AG04450 (cell line): ENCODE results near the gene PLEKHH2. TPM values are rescaled to one million over a fixed set of nuclear protein-coding genes. Genes with fewer than 3 reads are reported as not detected.

Experiments used
- CTCF ChIA-PET: fragments of 300-600, 350-600 bp; formaldehyde crosslinking; extraction: SDS; loops from one replicate; lab custom pipeline; 2022; ENCODE audit warnings: antibody characterized with exemption, inconsistent platforms; lab: Charles Lee
- POLR2A ChIA-PET: fragments of 350-600 bp; formaldehyde crosslinking; extraction: SDS; loops from one replicate; lab custom pipeline; 2021; ENCODE audit warnings: antibody characterized with exemption, inconsistent platforms; lab: Yijun Ruan, JAX
- DNase-seq: peaks from one replicate; pipeline ENCODE4 v3.0.0-alpha.2; 2011; ENCODE audit warnings: low read depth, low spot score
- H3K27ac ChIP-seq: one replicate; pipeline ENCODE4 v1.5.1; 2012; ENCODE audit warnings: low read depth, low read length, control low read depth
- H3K27me3 ChIP-seq: one replicate; pipeline ENCODE4 v1.6.0; 2012; ENCODE audit warnings: low read length; ENCODE audit not compliant: control insufficient read depth, insufficient read depth
- H3K4me3 ChIP-seq: 2 replicates; pipeline ENCODE4 v1.5.1; 2011; ENCODE audit warnings: mild to moderate bottlenecking, low read depth, low read length, control low read depth
- H3K9me3 ChIP-seq: 2 replicates; pipeline ENCODE4 v1.5.1; 2012; ENCODE audit warnings: low read length; ENCODE audit not compliant: control insufficient read depth, insufficient read depth
- CTCF ChIP-seq: IDR thresholded peaks from 2 replicates; pipeline ENCODE4 v1.5.1; 2011; ENCODE audit warnings: low read depth, low read length, control low read depth, inconsistent platforms
- polyA plus RNA-seq: library from polyadenylated mRNA; depleted of rRNA; stranded (reverse); fragments of >200 nt; gene quantifications from 2 replicates; pipeline ENCODE4 v1.2.3, GENCODE V29; 2011

Gene PLEKHH2
- polyA plus RNA-seq, 1 experiment: 6.0 TPM

- Histone ChIP-seq H3K27ac (no peak overlapping the region), H3K27me3 (no peaks in the 10 kb centered on the region), H3K9me3 (no peaks in the 10 kb centered on the region), H3K4me3 (no peak overlapping the region)
- POLR2A ChIA-PET: no interaction called here
- no peak for DNase-seq
- CTCF ChIA-PET: no interaction called here
- TF ChIP-seq CTCF: no peak
Measured at GRCh38 chr2:43699761-43700160, 62.7 kb downstream of the PLEKHH2 start.

GRCh38 chr2:43701111-43701510 lies 64.1 kb downstream of the PLEKHH2 start:
- no peak for TF ChIP-seq CTCF
- ChIA-PET CTCF (no interaction called here), POLR2A (no interaction called here)
- H3K27ac ChIP-seq: no peak overlapping the region
- no peaks in the 10 kb centered on the region for H3K27me3 ChIP-seq
- DNase-seq: no peak
- H3K9me3 ChIP-seq: no peaks in the 10 kb centered on the region
- no peak overlapping the region for H3K4me3 ChIP-seq

GRCh38 chr2:43707255-43708015 lies 70.4 kb downstream of the PLEKHH2 start:
- ChIA-PET CTCF (no interaction called here), POLR2A (no interaction called here)
- no peak overlapping the region for H3K27ac ChIP-seq
- no peaks in the 10 kb centered on the region for H3K9me3 ChIP-seq
- no peak for DNase-seq
- no peak for TF ChIP-seq CTCF
- H3K4me3 ChIP-seq: no peak overlapping the region
- H3K27me3 ChIP-seq: no peaks in the 10 kb centered on the region

- H3K27me3 ChIP-seq: no peaks in the 10 kb centered on the region
- H3K4me3 ChIP-seq: no peak overlapping the region
- no peak for TF ChIP-seq CTCF
- POLR2A ChIA-PET: no interaction called here
- no peaks in the 10 kb centered on the region for H3K9me3 ChIP-seq
- H3K27ac ChIP-seq: no peak overlapping the region
- CTCF ChIA-PET: no interaction called here
- no peak for DNase-seq
Measured at GRCh38 chr2:43708178-43708577, 71.1 kb downstream of the PLEKHH2 start.

GRCh38 chr2:43708891-43709290 lies 71.8 kb downstream of the PLEKHH2 start:
- POLR2A ChIA-PET: no interaction called here
- Histone ChIP-seq H3K27me3 (no peaks in the 10 kb centered on the region), H3K4me3 (no peak overlapping the region), H3K27ac (no peak overlapping the region), H3K9me3 (no peaks in the 10 kb centered on the region)
- TF ChIP-seq CTCF: no peak
- no peak for DNase-seq
- CTCF ChIA-PET: no interaction called here
